HL-60 (cell line): ENCODE results near the gene ZNF761.

Experiments used
- GABPA ChIP-seq: IDR thresholded peaks from 2 replicates; pipeline ENCODE4 v1.6.1; 2012; ENCODE audit warnings: low read depth
- POLR2AphosphoS5 ChIP-seq: IDR thresholded peaks from 2 replicates; pipeline ENCODE4 v1.6.1; 2012; ENCODE audit warnings: low read depth
- TF ChIP-seq, protein P1 (sequence below): IDR thresholded peaks from one replicate; pipeline ENCODE4 v1.5.1; 2011; ENCODE audit warnings: low read length, control low read depth, inconsistent platforms; ENCODE audit not compliant: insufficient read depth
- TF ChIP-seq, protein P2 (sequence below): IDR thresholded peaks from 2 replicates; pipeline ENCODE4 v1.6.1; 2012; ENCODE audit warnings: low read depth; ENCODE audit not compliant: insufficient replicate concordance

DNA sequence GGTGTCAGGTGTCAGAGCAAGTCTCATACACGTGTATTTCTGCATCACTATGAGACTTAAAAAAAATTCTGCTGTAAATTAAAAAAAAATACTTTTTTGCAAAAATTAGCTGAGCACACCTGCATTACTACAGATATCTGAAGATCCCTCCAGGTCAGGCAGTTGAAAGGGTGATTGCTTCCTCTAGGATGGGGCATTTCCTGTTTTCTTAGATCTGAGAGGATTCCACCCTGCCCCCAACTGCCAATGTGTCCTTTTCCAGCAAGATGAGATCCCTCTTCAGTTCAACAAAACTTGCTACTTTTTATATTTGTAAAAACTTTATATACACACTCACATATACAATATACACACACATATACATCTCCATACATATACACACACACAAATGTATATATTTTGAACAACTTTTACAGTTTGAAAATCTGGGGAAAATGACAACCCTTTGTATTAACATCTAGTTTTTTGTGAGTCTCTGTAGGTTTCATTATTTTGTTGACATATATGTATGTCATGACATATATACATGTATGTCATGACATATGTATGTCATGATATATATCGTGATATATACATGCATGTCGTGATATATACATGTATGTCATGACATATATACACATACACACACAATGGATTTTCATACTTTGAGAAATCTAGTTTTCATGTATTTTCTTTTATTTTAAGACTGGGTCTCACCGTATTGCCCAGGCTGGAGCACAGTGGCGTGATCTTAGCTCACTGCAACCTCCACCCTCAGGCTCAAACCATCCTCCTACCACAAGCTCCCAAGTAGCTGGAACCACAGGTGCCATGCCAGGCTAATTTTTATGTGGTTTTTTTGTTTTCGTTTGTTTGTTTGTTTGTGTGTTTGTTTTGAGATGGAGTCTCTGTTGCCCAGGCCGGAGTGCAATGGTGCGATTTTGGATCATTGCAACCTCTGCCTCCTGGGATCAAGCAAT is 53.5 kb downstream of the ZNF761 start:
- no peak for TF ChIP-seq POLR2AphosphoS5
- TF ChIP-seq, protein P1, sequence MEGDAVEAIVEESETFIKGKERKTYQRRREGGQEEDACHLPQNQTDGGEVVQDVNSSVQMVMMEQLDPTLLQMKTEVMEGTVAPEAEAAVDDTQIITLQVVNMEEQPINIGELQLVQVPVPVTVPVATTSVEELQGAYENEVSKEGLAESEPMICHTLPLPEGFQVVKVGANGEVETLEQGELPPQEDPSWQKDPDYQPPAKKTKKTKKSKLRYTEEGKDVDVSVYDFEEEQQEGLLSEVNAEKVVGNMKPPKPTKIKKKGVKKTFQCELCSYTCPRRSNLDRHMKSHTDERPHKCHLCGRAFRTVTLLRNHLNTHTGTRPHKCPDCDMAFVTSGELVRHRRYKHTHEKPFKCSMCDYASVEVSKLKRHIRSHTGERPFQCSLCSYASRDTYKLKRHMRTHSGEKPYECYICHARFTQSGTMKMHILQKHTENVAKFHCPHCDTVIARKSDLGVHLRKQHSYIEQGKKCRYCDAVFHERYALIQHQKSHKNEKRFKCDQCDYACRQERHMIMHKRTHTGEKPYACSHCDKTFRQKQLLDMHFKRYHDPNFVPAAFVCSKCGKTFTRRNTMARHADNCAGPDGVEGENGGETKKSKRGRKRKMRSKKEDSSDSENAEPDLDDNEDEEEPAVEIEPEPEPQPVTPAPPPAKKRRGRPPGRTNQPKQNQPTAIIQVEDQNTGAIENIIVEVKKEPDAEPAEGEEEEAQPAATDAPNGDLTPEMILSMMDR: no peak
- TF ChIP-seq, protein P2, sequence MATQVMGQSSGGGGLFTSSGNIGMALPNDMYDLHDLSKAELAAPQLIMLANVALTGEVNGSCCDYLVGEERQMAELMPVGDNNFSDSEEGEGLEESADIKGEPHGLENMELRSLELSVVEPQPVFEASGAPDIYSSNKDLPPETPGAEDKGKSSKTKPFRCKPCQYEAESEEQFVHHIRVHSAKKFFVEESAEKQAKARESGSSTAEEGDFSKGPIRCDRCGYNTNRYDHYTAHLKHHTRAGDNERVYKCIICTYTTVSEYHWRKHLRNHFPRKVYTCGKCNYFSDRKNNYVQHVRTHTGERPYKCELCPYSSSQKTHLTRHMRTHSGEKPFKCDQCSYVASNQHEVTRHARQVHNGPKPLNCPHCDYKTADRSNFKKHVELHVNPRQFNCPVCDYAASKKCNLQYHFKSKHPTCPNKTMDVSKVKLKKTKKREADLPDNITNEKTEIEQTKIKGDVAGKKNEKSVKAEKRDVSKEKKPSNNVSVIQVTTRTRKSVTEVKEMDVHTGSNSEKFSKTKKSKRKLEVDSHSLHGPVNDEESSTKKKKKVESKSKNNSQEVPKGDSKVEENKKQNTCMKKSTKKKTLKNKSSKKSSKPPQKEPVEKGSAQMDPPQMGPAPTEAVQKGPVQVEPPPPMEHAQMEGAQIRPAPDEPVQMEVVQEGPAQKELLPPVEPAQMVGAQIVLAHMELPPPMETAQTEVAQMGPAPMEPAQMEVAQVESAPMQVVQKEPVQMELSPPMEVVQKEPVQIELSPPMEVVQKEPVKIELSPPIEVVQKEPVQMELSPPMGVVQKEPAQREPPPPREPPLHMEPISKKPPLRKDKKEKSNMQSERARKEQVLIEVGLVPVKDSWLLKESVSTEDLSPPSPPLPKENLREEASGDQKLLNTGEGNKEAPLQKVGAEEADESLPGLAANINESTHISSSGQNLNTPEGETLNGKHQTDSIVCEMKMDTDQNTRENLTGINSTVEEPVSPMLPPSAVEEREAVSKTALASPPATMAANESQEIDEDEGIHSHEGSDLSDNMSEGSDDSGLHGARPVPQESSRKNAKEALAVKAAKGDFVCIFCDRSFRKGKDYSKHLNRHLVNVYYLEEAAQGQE: no peak
- no peak for TF ChIP-seq GABPA
